ENCODE results near the gene RSPH6A.

GRCh38 chr19:45782820-45783785 lies 32.0 kb downstream of the RSPH6A start:
- no peak for TF ChIP-seq CTCF (IDR thresholded peaks at IDR 0.05; ENCODE audit: insufficient read depth, low read length, poor library complexity, severe bottlenecking)
- TF ChIP-seq EZH2phosphoT487 (conservative IDR thresholded peaks at IDR 0.05; ENCODE audit: low read length) = no peak
